ENCODE data around the gene SESN2.

GRCh38 chr1:28273216-28273860, 14.0 kb downstream of the SESN2 start:
- TF ChIP-seq YY1 (IDR thresholded peaks at IDR 0.05; ENCODE audit: insufficient read depth, insufficient read length) (no peak), ZNF274 (IDR thresholded peaks at IDR 0.05; ENCODE audit: low read depth, low read length) (no peak), SUZ12 (IDR thresholded peaks at IDR 0.05; ENCODE audit: extremely low read depth, insufficient read depth, insufficient read length) (no peak)
